Stimulated activated naive CD8-positive, alpha-beta T cell treated with anti-CD3 and anti-CD28 coated beads, Interleukin-15, Interleukin-2, amounts not matched to agents 100 ng/mL and 50 ng/mL, for 24 hours (primary cell): ENCODE results near the gene NCK2.
A peak's percentile ranks its signal among the peaks of the same experiment; 100 is the strongest.

Experiments used
- H3K27ac Mint-ChIP-seq: one replicate; pipeline ENCODE4 v1.8.0; 2021; ENCODE audit warnings: mild to moderate bottlenecking, mixed read lengths
- H3K27me3 Mint-ChIP-seq: one replicate; pipeline ENCODE4 v1.8.0; 2021; ENCODE audit warnings: mixed read lengths
- H3K36me3 Mint-ChIP-seq: one replicate; pipeline ENCODE4 v1.8.0; 2021; ENCODE audit warnings: low read depth, mixed read lengths
- H3K4me1 Mint-ChIP-seq: one replicate; pipeline ENCODE4 v1.8.0; 2021; ENCODE audit warnings: low read depth, mixed read lengths
- H3K4me3 Mint-ChIP-seq: one replicate; pipeline ENCODE4 v1.8.0; 2021; ENCODE audit warnings: mild to moderate bottlenecking, mixed read lengths
- H3K9me3 Mint-ChIP-seq: one replicate; pipeline ENCODE4 v1.8.0; 2021; ENCODE audit warnings: mixed read lengths

NCK2 gene

DNA sequence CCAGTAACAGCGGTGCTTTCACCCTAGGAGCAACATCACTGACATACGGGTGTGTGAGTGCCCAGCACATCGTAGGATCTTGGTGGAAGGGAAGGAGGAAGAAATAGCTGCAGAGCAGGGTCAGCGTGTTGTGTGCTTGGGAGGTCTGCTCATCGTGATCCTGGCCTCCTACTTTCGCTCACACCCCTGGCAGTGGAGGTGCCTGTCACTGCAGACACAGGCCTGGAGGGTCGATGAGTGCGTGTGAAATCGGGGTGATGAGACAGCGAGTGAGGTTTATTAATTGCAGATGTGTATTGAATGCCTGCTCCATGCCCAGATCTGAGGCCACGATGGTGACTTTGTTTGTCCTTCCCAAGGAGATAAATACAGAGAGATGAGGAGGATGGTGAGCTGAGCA is 126.1 kb downstream of the NCK2 start:
- Mint-ChIP-seq H3K4me1 (peaks cover 100% of the 10 kb centered on the region), H3K4me3 (no peak overlapping the region), H3K9me3 (no peaks in the 10 kb centered on the region), H3K36me3 (peaks cover 51% of the 10 kb centered on the region), H3K27me3 (no peaks in the 10 kb centered on the region), H3K27ac (peak overlapping the region; percentile 88)

DNA sequence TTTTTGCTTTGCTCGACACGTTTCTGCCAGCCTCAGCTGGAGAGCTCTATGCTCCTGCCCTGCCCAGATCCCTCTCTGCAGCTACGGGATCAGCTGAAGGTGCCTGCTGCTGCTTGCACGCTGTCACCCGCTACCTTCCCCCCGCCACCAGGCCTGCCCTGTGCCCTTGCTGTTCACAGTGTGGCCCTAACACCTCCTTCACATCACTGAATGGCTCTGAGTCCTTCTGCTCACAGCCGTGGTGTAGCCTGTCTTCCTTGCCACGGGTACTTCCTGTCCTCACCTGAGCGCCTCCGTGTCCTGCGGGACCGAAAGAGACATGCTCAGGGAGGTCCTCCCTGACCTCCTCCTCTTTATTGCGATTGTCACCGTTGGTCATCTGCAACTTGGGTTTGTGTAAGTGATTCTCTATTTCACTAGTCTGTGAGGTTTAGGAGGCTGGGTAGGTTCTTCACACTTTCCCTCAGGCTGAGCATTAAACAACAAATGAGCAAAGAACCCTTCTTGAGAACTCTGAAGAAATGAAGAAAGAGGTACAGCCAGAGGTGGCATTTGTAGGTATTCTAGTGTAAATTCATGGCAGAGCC is 127.5 kb downstream of the NCK2 start:
- peak overlapping the region; percentile 67 for H3K4me3 Mint-ChIP-seq
- no peaks in the 10 kb centered on the region for H3K27me3 Mint-ChIP-seq
- H3K9me3 Mint-ChIP-seq = no peaks in the 10 kb centered on the region
- peak overlapping the region; percentile 88 for H3K27ac Mint-ChIP-seq
- peaks cover 100% of the 10 kb centered on the region for H3K4me1 Mint-ChIP-seq
- peaks cover 62% of the 10 kb centered on the region for H3K36me3 Mint-ChIP-seq

GRCh38 chr2:105872830-105873229 is 128.1 kb downstream of the NCK2 start:
- Mint-ChIP-seq H3K4me1 (peaks cover 100% of the 10 kb centered on the region), H3K9me3 (no peaks in the 10 kb centered on the region), H3K4me3 (peak overlapping the region; percentile 67), H3K27ac (peak overlapping the region; percentile 88), H3K36me3 (peaks cover 67% of the 10 kb centered on the region), H3K27me3 (no peaks in the 10 kb centered on the region)

GRCh38 chr2:105873281-105873680 is 128.6 kb downstream of the NCK2 start:
- Mint-ChIP-seq H3K4me3 (peak overlapping the region; percentile 67), H3K27ac (peak overlapping the region; percentile 88), H3K27me3 (no peaks in the 10 kb centered on the region), H3K4me1 (peaks cover 100% of the 10 kb centered on the region), H3K36me3 (peaks cover 67% of the 10 kb centered on the region), H3K9me3 (no peaks in the 10 kb centered on the region)

DNA sequence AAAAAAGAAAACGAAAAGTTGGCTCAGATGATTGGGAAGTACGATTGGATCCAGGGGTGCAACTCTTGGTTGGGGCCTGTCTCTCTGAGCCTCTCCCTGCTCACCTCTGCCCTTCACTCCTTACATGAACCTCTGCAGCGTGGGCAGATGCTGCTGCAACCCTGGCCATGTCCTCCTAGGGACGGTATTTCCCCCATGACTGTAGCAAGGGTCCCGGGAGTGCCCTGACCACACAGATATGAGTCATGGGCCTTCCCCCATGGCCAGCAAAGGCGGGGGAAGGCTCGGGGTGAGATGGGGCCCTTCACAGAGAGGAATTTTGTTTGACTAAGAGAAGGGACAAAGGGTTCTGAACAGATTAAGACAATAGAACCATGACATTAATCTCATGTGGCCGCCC is 129.0 kb downstream of the NCK2 start:
- peaks cover 68% of the 10 kb centered on the region for H3K36me3 Mint-ChIP-seq
- H3K9me3 Mint-ChIP-seq = no peaks in the 10 kb centered on the region
- no peaks in the 10 kb centered on the region for H3K27me3 Mint-ChIP-seq
- peak overlapping the region; percentile 67 for H3K4me3 Mint-ChIP-seq
- peak overlapping the region; percentile 88 for H3K27ac Mint-ChIP-seq
- H3K4me1 Mint-ChIP-seq = peaks cover 100% of the 10 kb centered on the region

DNA sequence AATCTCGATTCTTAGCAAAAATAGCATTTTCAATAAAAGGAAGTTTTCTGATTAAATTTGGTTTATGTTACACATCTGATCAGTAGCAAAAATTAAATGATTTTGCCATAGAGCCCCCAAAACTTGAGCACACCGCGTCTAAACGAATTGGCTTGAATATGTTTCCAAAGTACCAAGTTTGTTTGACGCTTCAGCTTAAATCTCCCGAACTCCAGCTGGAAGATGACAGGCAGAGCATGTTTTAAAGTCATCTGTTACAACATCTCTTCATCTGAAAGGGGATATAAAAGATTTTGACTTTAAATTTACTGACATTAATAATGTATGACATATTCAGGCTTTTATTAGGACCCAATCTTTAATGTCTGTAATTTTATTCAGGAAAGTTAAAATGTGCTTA is 129.8 kb downstream of the NCK2 start:
- no peaks in the 10 kb centered on the region for H3K9me3 Mint-ChIP-seq
- H3K4me3 Mint-ChIP-seq = peak overlapping the region; percentile 67
- H3K36me3 Mint-ChIP-seq = peaks cover 71% of the 10 kb centered on the region
- H3K27ac Mint-ChIP-seq = peak overlapping the region; percentile 88
- H3K27me3 Mint-ChIP-seq = no peaks in the 10 kb centered on the region
- H3K4me1 Mint-ChIP-seq = peaks cover 100% of the 10 kb centered on the region

- peak overlapping the region; percentile 88 for H3K27ac Mint-ChIP-seq
Observed at GRCh38 chr2:105875241-105875640, 130.5 kb downstream of the NCK2 start.

GRCh38 chr2:105876191-105876590 is 131.5 kb downstream of the NCK2 start:
- Mint-ChIP-seq H3K27me3 (no peaks in the 10 kb centered on the region), H3K4me1 (peaks cover 95% of the 10 kb centered on the region), H3K4me3 (no peak overlapping the region), H3K36me3 (peaks cover 75% of the 10 kb centered on the region), H3K9me3 (peaks cover 3% of the 10 kb centered on the region), H3K27ac (peak overlapping the region; percentile 9)

More at GRCh38 chr2:105875241-105875640, 130.5 kb downstream of the NCK2 start:
- Mint-ChIP-seq H3K9me3 (peaks cover 3% of the 10 kb centered on the region), H3K4me1 (peaks cover 99% of the 10 kb centered on the region), H3K4me3 (no peak overlapping the region), H3K27me3 (no peaks in the 10 kb centered on the region), H3K36me3 (peaks cover 73% of the 10 kb centered on the region)

GRCh38 chr2:105877945-105878344 is 133.2 kb downstream of the NCK2 start:
- H3K4me3 Mint-ChIP-seq = no peak overlapping the region
- peaks cover 93% of the 10 kb centered on the region for H3K4me1 Mint-ChIP-seq
- H3K27ac Mint-ChIP-seq = peak overlapping the region; percentile 81
- peaks cover 3% of the 10 kb centered on the region for H3K9me3 Mint-ChIP-seq
- H3K27me3 Mint-ChIP-seq = no peaks in the 10 kb centered on the region
- H3K36me3 Mint-ChIP-seq = peaks cover 79% of the 10 kb centered on the region

- peaks cover 93% of the 10 kb centered on the region for H3K4me1 Mint-ChIP-seq
- no peak overlapping the region for H3K4me3 Mint-ChIP-seq
- no peaks in the 10 kb centered on the region for H3K27me3 Mint-ChIP-seq
- H3K27ac Mint-ChIP-seq = peak overlapping the region; percentile 42
- peaks cover 83% of the 10 kb centered on the region for H3K36me3 Mint-ChIP-seq
- peaks cover 3% of the 10 kb centered on the region for H3K9me3 Mint-ChIP-seq
Observed at GRCh38 chr2:105879106-105879802, 134.5 kb downstream of the NCK2 start.

- H3K27ac Mint-ChIP-seq = peak overlapping the region; percentile 82
Observed at GRCh38 chr2:105879803-105880300, 135.1 kb downstream of the NCK2 start.

DNA sequence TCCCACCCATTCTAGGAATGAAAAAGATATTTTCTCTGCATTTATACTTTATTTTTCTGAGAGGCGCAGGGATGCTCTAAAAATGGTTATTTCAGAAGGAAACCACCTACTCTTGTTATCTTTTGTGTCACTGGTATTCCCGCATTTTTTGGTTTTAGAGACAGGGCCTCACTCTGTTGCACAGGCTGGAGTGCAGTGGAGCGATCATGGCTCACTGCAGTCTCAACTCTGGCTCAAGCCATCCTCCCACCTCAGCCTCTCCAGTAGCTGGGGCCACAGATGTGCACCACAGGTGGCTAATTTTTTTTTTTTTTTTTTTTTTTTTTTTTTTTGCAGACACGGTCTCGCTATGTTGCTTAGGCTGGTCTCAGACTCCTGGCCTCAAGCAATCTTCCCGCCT is 135.9 kb downstream of the NCK2 start:
- H3K36me3 Mint-ChIP-seq = peaks cover 84% of the 10 kb centered on the region
- H3K27me3 Mint-ChIP-seq = no peaks in the 10 kb centered on the region
- no peak overlapping the region for H3K4me3 Mint-ChIP-seq
- peaks cover 91% of the 10 kb centered on the region for H3K4me1 Mint-ChIP-seq
- H3K9me3 Mint-ChIP-seq = peaks cover 3% of the 10 kb centered on the region
- peak overlapping the region; percentile 82 for H3K27ac Mint-ChIP-seq

More at GRCh38 chr2:105879803-105880300, 135.1 kb downstream of the NCK2 start:
- Mint-ChIP-seq H3K9me3 (peaks cover 3% of the 10 kb centered on the region), H3K4me3 (no peak overlapping the region), H3K36me3 (peaks cover 89% of the 10 kb centered on the region), H3K27me3 (no peaks in the 10 kb centered on the region), H3K4me1 (peaks cover 93% of the 10 kb centered on the region)

DNA sequence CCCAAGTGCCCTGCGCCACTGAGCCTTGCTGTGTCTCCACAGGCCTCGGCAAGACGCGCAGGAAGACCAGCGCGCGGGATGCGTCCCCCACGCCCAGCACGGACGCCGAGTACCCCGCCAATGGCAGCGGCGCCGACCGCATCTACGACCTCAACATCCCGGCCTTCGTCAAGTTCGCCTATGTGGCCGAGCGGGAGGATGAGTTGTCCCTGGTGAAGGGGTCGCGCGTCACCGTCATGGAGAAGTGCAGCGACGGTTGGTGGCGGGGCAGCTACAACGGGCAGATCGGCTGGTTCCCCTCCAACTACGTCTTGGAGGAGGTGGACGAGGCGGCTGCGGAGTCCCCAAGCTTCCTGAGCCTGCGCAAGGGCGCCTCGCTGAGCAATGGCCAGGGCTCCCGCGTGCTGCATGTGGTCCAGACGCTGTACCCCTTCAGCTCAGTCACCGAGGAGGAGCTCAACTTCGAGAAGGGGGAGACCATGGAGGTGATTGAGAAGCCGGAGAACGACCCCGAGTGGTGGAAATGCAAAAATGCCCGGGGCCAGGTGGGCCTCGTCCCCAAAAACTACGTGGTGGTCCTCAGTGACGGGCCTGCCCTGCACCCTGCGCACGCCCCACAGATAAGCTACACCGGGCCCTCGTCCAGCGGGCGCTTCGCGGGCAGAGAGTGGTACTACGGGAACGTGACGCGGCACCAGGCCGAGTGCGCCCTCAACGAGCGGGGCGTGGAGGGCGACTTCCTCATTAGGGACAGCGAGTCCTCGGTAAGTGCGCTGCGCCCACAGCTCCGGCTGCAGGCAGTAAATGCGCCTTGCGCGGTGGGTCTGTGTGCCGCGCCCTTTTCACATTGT is 136.8 kb downstream of the NCK2 start:
- Mint-ChIP-seq H3K4me1 (peaks cover 91% of the 10 kb centered on the region), H3K36me3 (peaks cover 79% of the 10 kb centered on the region), H3K27ac (peak overlapping the region; percentile 5), H3K4me3 (no peak overlapping the region), H3K9me3 (peaks cover 3% of the 10 kb centered on the region), H3K27me3 (no peaks in the 10 kb centered on the region)

DNA sequence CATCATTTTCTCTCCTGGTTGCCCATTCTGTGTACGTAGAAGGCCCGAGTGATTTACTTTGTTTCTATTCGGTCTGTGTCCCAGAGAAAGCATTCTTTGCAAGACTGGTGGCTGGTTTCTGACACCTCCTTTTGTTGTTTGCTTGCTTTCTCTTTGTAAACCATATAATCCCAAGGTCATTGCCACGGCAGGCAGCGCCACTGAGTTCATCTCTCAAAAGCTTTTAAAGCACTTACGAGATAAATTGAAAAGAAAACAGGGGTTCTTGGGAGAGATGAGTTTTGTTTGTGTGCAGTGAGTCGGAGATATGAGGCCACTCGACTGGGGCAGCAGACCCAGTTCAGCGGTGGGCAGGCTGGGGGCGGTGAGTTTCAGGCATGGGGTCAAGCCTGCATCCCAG is 137.6 kb downstream of the NCK2 start:
- Mint-ChIP-seq H3K36me3 (peaks cover 81% of the 10 kb centered on the region), H3K9me3 (peaks cover 3% of the 10 kb centered on the region), H3K4me3 (no peak overlapping the region), H3K27ac (no peak overlapping the region), H3K4me1 (peaks cover 91% of the 10 kb centered on the region), H3K27me3 (no peaks in the 10 kb centered on the region)
